HPDE6-E6E7 (cell line): ENCODE results near the gene TIPARP.

Experiments used
- DNase-seq: peaks from one replicate; pipeline ENCODE4 v3.0.0; 2011; ENCODE audit warnings: missing footprints; ENCODE audit errors: extremely low spot score

TIPARP gene

GRCh38 chr3:156674046-156674910 lies at the start of gene TIPARP:
Gene TIPARP, plus strand, starts transcription at chr3:156674590. Its CDS starts 3,108 bp downstream, at chr3:156677698.
- DNase-seq: peak; percentile 88

- DNase-seq: peak; percentile 79
Observed at GRCh38 chr3:156626104-156626503, 48.3 kb upstream of the TIPARP start.

- no peak for DNase-seq
Observed at GRCh38 chr3:156627946-156628569, 46.3 kb upstream of the TIPARP start.

GRCh38 chr3:156628836-156629618 lies 45.4 kb upstream of the TIPARP start:
- DNase-seq: no peak

DNA sequence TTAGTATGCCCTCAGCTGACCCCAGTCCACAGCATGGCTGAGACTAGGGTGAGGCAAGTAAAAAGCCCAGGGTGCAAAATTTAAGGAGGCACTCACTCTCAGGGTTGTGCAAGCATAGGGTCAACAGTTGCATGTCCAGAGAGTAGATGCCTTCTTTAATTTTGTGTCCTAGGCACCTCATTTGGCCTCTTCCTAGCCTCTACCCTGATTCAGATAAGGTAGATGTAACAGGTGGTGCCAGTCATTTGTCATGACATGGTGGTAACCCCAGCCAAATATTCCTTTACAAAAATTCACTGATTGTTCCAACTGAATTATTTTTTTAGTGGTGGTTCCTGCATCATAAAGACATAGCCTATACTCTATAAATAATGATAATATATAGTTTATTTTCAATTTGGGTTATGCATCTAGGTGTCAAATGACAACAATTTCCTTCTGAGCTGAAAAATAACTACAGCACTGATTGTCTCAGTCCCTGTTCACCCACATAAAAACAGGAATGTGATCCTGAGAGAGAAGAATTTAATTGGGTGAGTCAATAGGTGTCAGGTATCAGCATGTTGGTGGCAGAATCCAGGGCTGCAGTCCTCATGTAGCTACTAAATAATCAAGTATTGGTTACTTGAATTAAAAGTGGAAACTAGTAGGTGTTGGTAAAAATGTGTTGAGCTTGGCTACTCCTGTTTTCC lies 44.2 kb upstream of the TIPARP start:
- DNase-seq: peak; percentile 73

DNA sequence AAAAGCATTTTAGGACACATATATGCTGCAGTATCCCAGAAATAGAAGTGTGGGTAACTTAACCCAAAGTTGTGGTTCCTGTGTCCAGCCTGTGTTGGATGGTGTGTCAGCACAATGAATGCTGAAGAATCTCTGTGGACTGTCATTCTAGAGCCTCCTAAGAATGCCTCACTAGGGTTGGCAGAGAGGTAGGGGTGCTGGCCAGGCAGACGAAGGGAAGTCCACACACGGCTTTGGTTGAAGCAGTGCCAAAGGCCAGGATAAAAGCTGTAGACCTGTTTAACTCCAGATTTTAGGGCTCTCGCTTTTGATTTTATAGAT lies 43.7 kb upstream of the TIPARP start:
- no peak for DNase-seq

GRCh38 chr3:156631323-156631722 lies 43.1 kb upstream of the TIPARP start:
- no peak for DNase-seq

DNA sequence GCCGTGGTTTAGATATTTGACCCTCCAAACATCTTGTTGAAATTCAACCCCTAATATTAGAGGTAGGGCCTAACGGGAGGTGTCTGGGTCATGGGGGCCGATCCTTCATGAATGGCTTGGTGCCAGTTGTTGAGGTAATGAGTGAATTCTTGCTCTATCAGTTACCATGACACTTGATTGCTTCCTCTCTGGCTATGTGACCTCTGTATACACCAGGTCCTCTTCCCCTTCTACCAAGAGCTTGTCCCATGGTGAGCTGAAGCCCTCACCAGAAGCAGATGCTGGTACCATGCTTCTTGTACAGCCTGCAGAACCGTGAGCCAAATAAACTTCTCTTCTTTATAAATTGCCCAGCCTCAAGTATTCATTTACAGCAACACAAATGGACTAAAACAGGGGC lies 41.8 kb upstream of the TIPARP start:
- DNase-seq: no peak

- no peak for DNase-seq
Observed at GRCh38 chr3:156633335-156633734, 41.1 kb upstream of the TIPARP start.

DNA sequence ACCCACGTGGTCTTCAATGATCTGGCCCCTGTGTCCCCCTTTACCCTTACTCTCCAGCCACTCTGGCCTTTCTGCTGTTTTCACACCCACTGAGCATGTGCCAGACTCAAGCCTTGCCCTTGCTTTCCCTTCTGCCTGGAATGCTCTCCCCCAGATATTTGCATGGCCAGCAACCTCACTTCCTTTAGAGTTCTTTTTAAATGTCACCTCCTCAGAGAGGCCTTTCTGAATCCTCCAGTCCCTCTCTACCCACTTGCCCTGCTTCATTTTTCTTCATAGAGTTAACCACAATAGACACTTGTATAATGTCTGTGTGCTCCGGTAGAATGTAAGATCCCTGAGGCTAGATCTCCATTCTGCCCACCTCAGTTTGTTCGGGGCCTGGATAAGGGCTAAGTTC lies 39.4 kb upstream of the TIPARP start:
- DNase-seq: no peak

DNA sequence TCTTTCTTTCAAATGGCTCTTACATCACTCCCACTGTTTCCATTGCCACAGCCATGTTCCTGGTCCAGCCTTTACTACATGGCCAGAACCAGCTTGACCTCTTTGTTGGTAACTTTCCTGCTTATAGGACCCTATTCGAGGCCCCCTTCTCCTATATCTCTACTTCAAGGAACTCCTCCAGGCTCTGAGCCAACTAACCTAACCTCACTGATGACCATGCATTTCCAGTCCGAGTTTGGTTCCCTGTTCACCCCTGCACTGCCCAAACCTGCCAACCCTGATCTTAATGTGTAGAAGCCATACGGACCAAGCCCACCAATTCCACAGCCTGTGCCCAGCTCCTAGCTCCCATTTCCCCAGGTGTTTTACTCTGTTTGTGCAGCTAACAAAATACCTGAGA lies 38.4 kb upstream of the TIPARP start:
- DNase-seq: no peak

DNA sequence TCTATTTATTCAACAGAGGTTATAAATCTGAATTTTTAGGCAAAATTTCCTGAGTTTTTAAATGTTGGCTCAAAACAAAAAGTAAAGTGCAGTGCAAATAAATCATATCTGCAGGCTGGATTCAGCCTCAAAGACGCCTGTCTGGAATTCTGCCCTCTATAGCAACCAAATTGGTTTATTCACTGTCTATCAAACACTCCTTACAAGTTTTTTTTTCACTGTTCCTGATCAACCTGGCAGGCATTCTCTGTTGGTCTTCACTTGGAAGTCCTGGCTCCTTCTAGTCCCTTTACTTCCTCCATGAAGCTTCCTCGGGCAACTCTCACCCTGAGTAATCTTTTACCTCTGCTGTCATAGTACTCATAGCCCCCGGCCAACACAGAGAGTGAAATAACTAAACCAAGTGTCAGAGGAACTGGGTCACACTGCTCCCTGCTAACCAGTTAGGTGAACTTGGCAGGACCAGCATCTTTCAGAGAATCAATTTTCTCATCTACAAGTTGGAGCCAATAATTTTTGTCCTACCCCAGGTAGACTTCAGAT lies 36.8 kb upstream of the TIPARP start:
- peak; percentile 32 for DNase-seq

DNA sequence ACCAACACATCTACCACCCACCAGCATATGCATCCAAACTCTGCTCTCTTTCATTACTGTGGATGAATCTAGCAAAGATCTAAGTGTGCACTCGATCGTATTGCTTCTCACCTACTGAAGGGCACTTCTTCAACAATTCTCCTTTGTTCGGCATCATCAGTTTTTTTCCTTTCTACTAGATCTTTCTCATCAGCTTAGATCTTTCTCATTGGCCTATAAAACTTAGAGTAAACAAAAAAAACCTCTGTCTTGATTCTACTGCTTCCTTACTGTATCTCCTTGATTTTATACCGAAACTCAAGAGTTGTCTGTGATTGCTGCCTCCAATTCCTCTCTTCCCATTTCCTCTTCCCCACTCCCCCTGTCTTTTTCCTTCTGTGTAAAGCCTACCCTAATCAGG lies 36.1 kb upstream of the TIPARP start:
- DNase-seq: no peak

DNA sequence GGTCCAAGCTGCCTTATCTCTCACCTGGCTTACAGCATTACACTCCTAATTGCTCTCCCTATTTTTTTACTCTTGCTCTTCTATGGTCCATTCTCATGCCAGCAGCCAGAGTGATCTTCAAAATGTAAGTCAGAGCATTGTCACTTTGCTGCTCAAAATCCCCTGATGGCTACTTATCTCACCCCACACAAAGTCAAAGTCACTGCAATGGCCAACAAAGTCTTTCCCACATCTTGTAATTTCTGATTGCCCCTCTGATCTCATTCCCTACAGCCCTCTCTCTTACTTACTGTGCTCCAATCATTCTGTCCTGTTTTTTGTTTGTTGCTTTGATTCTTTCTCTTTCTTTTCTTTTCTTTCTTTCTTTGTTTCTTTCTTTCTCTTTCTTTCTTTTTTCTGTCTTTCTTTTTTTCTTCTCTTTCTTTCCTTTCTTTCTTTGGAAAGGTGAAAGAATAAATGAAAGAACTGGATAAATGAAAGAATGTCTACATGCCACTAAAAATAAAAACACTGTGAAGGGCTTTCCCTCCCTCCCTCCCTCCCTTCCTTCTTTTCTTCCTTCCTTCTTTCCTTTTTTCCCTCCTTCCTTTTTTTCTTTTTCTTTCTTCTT lies 34.9 kb upstream of the TIPARP start:
- no peak for DNase-seq

DNA sequence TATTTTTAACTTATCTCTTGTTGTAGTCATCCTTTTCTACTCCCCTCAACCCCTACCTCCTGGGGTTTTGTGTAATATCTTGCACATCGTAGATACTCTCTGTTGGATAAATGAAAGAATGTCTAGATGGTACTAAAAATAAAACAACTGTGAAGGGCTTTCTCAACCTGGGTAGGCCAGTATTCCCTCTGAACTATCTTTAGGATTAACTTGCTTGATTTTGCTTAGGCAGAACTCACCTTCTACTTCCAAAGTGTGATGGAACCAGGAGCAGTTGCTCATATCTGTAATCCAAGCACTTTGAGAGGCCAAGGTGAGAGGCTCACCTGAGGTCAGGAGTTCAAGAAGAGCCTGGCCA lies 32.8 kb upstream of the TIPARP start:
- DNase-seq: no peak

GRCh38 chr3:156642750-156643728 lies 31.4 kb upstream of the TIPARP start:
- no peak for DNase-seq

DNA sequence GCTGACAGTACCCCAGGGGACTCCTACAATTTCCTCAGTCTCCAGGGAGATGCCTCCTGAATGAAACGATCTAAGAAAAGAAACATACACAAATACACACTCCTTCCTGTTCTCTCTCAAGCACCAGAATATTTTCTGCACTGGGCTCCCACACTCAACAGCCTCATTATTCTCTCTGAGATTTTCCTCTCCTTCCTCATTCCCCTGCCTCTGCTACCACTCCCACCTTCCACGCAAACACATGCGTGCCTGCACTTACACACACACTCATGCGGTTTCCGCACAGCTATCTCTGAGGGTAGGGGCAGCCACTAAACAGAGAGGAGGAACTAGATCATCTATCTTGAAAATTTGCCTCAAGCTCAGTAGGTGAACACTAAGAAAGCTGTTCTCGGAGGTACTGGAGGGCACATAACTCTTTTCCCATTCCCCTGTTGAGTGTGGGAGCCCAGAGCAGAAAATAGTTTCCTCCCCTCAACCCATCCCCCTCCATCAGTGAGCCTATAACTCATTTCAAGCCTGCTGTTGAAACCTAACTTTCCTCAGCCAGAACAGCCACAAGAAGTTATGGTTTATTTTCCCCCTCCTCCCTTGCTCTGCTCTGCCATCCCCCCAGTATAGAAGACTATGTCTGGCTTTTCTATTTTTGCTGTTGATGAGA lies 30.5 kb upstream of the TIPARP start:
- no peak for DNase-seq

GRCh38 chr3:156644958-156645357 lies 29.4 kb upstream of the TIPARP start:
- no peak for DNase-seq

- DNase-seq: no peak
Observed at GRCh38 chr3:156646958-156647357, 27.4 kb upstream of the TIPARP start.

GRCh38 chr3:156648086-156648485 lies 26.3 kb upstream of the TIPARP start:
- DNase-seq: no peak
